GM21717 (cell line): ENCODE results near the gene OR2T3.
"Not testable (repeated sequence)": the region's sequence is repeated elsewhere in the genome, so short reads cannot be mapped to it uniquely, and the experiment has no call there.

ENCODE experiments used
- ATAC-seq: cut with Tn5 transposase; IDR thresholded peaks from one replicate; pipeline ENCODE4 v1.9.1; 2021; ENCODE audit warnings: mild to moderate bottlenecking, moderate library complexity; ENCODE audit not compliant: unreplicated experiment

The OR2T3 gene, protein sequence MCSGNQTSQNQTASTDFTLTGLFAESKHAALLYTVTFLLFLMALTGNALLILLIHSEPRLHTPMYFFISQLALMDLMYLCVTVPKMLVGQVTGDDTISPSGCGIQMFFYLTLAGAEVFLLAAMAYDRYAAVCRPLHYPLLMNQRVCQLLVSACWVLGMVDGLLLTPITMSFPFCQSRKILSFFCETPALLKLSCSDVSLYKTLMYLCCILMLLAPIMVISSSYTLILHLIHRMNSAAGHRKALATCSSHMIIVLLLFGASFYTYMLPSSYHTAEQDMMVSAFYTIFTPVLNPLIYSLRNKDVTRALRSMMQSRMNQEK

DNA sequence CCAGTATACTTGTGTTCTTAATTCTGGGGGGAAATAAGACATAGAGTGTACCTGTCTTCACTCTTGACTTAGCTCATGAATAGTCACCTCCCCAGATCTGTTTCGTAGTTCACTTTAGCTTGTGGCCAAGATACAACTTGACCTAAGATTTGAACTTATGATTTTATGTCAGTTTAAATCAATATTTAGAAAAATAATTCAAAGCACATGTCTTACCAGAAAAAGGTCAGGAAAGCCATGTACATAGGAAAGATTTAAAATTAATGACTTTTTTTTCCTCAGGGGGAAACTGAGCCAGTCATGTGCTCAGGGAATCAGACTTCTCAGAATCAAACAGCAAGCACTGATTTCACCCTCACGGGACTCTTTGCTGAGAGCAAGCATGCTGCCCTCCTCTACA, at the start of gene OR2T3:
Gene OR2T3 (plus strand): TSS at position 301 of the 400 bp plus-strand sequence. CDS start 0 bp downstream, at position 301.
- ATAC-seq, result not testable (repeated sequence)

DNA sequence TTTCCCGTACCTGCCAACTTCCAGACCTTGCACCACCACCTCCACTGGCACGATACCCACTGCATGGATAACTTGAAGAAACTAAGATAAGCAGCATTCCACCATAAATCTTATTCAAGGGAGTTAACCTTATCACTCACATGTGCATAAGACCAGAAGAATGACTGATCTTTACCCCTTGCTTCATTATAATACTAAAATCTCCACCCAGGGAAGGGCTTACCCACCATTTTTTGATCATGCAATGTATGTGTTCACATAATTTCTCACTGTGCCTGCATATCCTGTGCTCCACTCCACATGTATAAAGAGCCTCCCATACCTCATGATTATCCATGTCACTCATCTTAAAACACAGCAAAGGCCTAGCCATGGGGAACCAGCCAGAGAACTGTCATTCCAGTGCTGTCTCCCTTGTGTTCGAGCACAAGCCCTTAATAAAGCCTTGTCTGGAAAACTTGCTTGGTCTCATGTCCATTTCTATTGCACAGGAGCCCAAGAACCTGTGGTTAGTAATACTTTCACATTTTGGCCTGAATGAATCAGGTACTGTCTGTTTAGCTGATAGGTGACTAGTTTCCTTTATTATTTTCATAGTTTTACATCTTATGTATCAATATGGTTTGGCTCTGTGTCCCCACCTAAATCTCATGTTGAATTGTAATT, 45.5 kb upstream of the OR2T3 start:
- peak; percentile 38 for ATAC-seq

- peak; percentile 86 for ATAC-seq
Observed at GRCh38 chr1:248428192-248428533, 45.0 kb upstream of the OR2T3 start.

GRCh38 chr1:248431683-248432082, 41.5 kb upstream of the OR2T3 start:
- not testable (repeated sequence) for ATAC-seq

DNA sequence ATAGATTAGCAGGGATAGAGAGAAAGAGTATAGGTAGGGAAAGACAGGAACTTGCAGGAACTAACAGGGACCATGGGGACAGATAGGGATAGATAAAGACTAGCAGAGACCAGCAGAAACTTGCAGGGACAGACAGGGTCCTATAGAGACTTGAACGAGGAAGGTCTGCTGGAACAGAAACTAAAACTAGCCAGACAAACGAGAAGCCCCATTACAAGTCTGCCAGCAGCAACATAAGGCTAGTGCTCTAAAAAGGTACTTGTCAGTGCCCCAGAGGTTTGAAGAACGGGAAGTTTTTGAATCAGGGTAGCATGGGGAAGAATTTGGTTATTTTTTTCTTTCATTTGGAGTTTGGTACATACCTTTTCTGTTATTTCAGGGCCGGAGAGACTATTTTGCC, 41.0 kb upstream of the OR2T3 start:
- ATAC-seq, result peak; percentile 62

GRCh38 chr1:248433811-248434415, 39.2 kb upstream of the OR2T3 start:
- ATAC-seq, result not testable (repeated sequence)

GRCh38 chr1:248434913-248435312, 38.2 kb upstream of the OR2T3 start:
- ATAC-seq, result peak; percentile 29

DNA sequence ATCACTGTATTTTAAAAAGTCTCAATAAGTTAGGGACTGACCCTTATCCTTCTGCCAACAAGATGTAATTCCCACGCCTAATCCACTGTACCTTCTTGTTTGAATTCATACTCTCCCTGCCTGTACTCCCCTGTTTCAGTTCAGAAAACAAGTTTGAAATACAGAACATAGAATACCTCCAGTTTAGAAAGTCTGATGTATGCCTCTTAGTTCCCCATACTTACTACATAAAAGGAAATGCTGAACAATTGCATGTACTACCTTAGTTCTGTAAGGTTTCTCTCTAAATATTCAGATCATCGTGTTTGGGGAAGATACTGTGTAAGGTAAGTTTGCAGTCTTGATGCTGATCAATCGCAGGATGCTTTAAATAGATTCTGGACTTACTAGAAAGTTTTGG, 36.8 kb upstream of the OR2T3 start:
- peak; percentile 60 for ATAC-seq

GRCh38 chr1:248438668-248439067, 34.5 kb upstream of the OR2T3 start:
- ATAC-seq, result not testable (repeated sequence)

- ATAC-seq, result not testable (repeated sequence)
Observed at GRCh38 chr1:248439283-248439682, 33.9 kb upstream of the OR2T3 start.

DNA sequence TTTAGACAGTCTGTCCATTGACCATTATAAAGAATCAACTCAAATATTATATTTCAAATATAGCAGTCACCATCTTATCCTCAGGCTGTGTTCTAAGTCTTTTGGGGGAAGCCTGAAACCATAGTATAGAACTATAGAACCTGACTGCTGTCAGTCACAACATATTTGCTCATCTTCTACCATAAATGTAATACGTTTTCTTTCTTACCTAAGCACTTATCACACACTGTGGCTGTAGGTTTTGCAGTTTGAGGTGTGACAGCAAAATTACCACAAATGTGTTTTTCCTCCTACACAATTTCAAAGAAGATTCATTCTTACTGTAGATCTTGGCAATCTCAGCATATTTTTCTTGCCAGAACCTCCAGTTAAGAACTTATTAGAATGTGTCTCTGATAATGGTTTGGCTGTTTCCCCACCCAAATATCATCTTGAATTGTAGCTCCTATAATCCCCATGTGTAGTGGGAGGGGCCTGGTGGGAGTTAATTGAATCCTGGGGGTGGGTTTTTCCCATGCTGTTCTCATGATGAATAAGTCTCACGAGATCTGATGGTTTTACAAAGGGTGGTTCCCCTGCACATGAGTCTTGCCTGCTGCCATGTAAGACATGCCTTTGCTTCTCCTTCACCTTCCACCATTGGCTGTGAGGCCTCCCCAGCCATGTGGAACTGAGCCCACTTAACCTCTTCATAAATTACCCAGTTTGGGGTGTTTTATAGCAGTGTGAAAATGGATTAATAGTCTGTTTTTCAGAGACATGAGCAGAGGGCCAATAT, 30.5 kb upstream of the OR2T3 start:
- ATAC-seq, result not testable (repeated sequence)

GRCh38 chr1:248444603-248445002, 28.5 kb upstream of the OR2T3 start:
- ATAC-seq, result not testable (repeated sequence)

- ATAC-seq, result not testable (repeated sequence)
Observed at GRCh38 chr1:248445399-248445798, 27.8 kb upstream of the OR2T3 start, which contains the start of gene OR2T2. Gene OR2T2, plus strand, starts transcription at chr1:248445637. Its CDS starts 7,161 bp downstream, at chr1:248452798.

DNA sequence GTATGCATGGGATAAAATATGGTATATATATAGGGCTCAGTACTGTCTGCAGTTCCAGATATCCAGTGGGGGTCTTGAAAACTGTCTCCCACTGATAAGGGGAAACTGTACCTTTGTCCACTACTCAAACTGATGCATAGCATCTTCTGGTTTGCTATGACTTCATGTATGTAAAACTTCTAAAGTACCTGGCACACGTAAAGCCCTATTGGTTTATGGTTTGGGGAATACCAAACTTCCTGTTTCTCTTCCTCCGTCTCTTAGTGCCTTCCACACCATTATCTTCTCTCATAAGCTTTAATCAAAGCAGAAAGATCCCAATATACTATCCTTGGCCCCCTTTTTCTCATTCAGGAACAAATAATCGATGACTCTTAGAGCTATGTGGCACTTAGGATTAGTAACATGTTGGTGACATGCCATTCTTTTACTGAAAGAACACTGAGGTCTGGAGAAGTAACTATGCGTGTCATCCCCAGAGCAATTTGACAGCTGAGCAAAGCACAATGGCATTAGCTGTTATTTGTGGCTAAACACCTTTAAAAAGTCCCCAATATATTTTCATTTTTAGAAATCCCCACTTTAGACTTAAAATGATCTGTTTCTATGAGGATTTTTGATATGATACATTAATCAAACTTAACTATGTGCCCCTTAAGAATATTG, 24.6 kb upstream of the OR2T3 start:
- ATAC-seq, result peak; percentile 62

DNA sequence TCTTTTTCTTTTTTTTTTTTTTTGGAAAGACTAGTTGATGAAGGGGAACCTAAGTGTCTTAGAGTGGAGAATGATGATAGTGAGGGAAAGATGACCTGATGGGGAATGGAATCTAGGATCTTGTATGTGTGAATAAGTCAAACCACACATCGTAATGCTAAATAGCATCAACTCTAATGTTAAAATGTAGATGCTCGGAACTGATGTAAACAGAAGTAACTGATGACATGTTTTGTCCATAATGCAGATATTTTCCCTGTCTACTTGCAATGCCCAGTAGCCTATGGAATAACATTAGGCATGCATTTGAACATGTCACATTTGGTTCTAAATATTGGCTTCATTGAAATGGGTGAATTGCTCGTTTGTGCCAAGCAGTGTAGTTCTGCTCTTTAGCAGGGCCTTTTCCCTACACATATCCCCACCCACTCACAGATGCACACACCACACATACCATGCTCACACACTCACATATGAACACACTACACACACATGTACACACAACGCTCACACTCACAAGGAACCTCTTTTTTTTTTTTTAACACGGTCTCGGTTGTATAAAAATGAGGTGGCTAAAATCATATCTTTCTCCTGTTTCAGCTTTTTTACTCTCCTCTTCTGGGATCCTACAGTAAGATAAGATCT, 23.2 kb upstream of the OR2T3 start:
- peak; percentile 6 for ATAC-seq

GRCh38 chr1:248450466-248451145, 22.5 kb upstream of the OR2T3 start:
- peak; percentile 62 for ATAC-seq

DNA sequence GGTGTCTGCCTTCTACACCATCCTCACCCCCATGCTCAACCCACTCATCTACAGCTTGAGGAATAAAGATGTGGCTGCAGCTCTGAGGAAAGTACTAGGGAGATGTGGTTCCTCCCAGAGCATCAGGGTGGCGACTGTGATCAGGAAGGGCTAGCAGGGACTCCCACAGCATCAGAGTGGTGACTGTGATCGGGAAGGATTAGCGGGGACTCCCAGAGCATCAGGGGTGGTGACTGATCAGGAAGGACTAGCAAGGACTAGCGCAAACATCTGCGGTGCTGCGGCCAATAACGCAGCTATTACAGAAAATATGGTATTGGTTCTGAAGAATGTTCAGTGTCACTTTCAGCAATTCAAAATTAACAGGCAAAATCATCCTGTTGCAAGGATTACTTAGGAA, 19.5 kb upstream of the OR2T3 start:
- not testable (repeated sequence) for ATAC-seq

DNA sequence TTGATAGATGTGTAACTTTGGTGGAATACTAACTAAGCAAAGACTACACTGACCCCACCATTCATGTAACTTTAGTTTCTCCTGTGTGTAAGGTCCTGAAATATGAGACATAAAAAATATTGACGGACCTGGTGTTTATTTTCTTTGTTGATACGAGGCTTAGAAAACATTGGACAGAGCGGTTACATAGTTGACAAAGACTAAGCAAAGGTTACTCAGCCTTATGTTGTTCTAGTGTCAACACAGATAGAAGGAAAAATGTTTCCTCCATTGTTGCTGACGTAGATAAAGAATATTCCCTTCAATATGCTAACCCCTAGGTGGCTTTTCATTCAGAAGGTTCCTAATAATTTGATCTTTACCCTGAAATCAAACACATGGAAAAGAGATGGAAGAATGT, 18.1 kb upstream of the OR2T3 start:
- not testable (repeated sequence) for ATAC-seq

GRCh38 chr1:248456635-248457034, 16.5 kb upstream of the OR2T3 start:
- not testable (repeated sequence) for ATAC-seq
